ENCODE results near the gene SPIC.

DNA sequence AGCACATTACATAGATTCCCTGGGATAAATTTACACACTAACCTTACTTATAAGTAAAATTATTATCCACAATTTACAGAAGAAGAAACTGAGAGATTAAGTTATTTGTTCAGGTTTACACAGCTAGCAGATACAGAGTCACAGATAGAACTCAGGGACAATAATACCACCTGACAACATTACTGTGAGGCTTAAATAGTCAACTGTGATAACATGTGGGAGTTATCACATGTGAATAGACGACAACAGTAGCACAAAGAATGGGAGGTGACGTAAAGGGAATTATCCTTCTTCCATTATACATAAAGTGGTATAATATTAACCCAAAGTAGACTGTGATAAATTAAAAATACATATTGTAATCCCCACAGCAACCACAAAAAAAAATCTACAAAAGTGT, 6.2 kb upstream of the SPIC start:
- TF ChIP-seq POLR2A (IDR thresholded peaks at IDR 0.05; ENCODE audit: insufficient read depth in 1 of 2, low read depth in 2 of 2, low read length in 2 of 2) (no peak), TEAD3 (CRISPR knock-in tag; optimal IDR thresholded peaks at IDR 0.05; ENCODE audit: borderline replicate concordance) (no peak), NR1H2 (CRISPR knock-in tag; IDR thresholded peaks at IDR 0.05; ENCODE audit: borderline replicate concordance, low read depth) (no peak)

Measured in HepG2 (cell line).